Lower leg skin (tissue), 4 donors: Measurements from ENCODE around the gene FOXF1. TPM values are rescaled to one million over a fixed set of nuclear protein-coding genes. Genes with fewer than 3 reads are reported as not detected.

ENCODE experiments used
- DNase-seq, 2 donors: peaks; one replicate each; pipeline ENCODE4 v3.0.0-alpha.2; 2019; ENCODE audit warnings: low spot score in 2 of 2
- H3K4me3 ChIP-seq: fragments of 200-600 bp; sonication (generic); 2 replicates; pipeline ENCODE4 v1.5.1; 2017; ENCODE audit warnings: mild to moderate bottlenecking, low read depth; ENCODE audit not compliant: poor library complexity, severe bottlenecking
- POLR2A ChIP-seq, 2 donors: fragments of 450-650 bp; IDR thresholded peaks; one replicate each; pipeline ENCODE4 v1.6.1; 2016 to 2017; ENCODE audit warnings: antibody characterized with exemption in 2 of 2, mild to moderate bottlenecking in 1 of 2, moderate library complexity in 1 of 2
- WGBS, 2 donors: methylation state at CpG; one replicate each; pipeline ENCODE4 v1.1.5; 2018; 5-methylcytosine and 5-hydroxymethylcytosine counted together
- intact Hi-C: fragments of 100-400 bp; cut with DNase I; formaldehyde crosslinking; loops from one replicate; pipeline ENCODE4 v1.15.0; 2023; ENCODE audit warnings: low total_unique reads
- total RNA-seq, 4 donors: library from RNA; depleted of rRNA; stranded (reverse); fragments of >200 nt; gene quantifications; one replicate each; pipeline ENCODE4 v1.1.0, GENCODE V29; 2016
- TF ChIP-seq, protein P1 (sequence below), 3 donors: fragments of 450-650 bp; IDR thresholded peaks; one replicate each; pipeline ENCODE4 v1.5.1; 2016; ENCODE audit warnings: antibody characterized with exemption in 3 of 3, mild to moderate bottlenecking in 3 of 3, moderate library complexity in 2 of 3

Gene FOXF1
- total RNA-seq, 4 donors from 2014 or later = 0.10 to 0.45 TPM; not detected in 2

DNA sequence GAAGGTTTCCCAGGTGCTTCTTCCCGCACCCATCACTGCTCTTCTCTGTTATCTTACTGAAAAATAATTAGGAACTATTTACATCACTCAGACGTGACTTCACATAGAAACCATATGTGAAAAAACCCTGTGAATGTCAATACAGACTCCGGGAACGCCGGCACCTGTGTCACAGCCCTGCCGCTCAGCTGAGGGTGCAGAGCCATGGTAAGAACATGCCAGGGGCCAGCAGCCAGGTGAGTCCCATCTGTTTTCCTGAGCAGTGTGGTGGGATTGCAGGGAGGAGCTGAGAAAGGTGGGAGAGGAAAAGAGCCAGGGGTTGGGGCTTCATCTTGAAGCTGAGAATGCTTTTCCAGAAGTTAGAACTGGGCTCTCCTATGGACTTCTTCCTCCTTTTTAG is 13.7 kb downstream of the FOXF1 start:
- H3K4me3 ChIP-seq = no peak overlapping the region
- DNase-seq = no peak
- WGBS, 2 donors = 55 to 59% methylated on average over 6 of the region's 6 CpGs
- TF ChIP-seq POLR2A (IDR thresholded peaks at IDR 0.05) = no peak
- TF ChIP-seq, protein P1, sequence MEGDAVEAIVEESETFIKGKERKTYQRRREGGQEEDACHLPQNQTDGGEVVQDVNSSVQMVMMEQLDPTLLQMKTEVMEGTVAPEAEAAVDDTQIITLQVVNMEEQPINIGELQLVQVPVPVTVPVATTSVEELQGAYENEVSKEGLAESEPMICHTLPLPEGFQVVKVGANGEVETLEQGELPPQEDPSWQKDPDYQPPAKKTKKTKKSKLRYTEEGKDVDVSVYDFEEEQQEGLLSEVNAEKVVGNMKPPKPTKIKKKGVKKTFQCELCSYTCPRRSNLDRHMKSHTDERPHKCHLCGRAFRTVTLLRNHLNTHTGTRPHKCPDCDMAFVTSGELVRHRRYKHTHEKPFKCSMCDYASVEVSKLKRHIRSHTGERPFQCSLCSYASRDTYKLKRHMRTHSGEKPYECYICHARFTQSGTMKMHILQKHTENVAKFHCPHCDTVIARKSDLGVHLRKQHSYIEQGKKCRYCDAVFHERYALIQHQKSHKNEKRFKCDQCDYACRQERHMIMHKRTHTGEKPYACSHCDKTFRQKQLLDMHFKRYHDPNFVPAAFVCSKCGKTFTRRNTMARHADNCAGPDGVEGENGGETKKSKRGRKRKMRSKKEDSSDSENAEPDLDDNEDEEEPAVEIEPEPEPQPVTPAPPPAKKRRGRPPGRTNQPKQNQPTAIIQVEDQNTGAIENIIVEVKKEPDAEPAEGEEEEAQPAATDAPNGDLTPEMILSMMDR (IDR thresholded peaks at IDR 0.05) = no peak
- intact Hi-C loops = no loop called here

DNA sequence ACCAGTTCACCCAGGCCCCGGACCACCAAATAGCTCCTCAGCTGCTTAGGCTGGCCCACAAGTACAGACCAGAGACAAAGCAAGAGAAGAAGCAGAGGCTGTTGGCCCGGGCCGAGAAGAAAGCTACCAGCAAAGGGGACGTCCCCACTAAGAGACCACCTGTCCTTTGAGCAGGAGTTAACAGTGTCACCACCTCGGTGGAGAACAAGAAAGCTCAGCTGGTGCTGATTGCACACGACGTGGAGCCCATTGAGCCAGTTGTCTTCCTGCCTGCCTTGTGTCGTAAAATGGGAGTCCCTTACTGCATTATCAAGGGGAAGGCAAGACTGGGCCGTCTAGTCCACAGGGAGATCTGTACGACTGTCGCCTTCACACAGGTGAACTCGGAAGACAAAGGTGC is 15.4 kb downstream of the FOXF1 start:
- DNase-seq = no peak
- no peak overlapping the region for H3K4me3 ChIP-seq
- intact Hi-C loops = no loop called here
- no peak for TF ChIP-seq POLR2A (IDR thresholded peaks at IDR 0.05)
- TF ChIP-seq, protein P1 (IDR thresholded peaks at IDR 0.05) = no peak
- WGBS, 2 donors = 63 to 67% methylated on average over 12 of the region's 12 CpGs

DNA sequence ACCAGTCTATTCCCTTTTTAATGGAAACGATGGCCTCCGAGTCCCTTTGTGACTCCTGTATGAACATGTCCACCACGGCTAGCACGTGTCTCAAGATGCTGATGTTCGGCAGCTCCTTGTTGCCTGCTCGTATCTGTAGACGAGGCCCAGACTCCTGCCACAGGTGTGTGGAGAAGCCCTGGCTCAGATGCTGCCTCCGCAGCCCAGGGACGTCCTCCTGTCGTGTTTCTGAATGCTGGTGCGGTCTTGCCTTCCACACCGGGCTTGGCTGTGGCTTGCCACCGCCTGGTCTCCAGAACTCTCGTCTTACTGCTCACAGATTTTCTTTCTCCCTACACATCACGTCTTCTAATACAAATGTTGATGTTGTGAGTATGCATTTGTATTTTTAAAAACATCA is 17.0 kb downstream of the FOXF1 start:
- intact Hi-C loops = no loop called here
- no peak for DNase-seq
- 77 to 88% methylated on average over 15 of the region's 15 CpGs for WGBS, 2 donors
- no peak overlapping the region for H3K4me3 ChIP-seq
- TF ChIP-seq POLR2A (IDR thresholded peaks at IDR 0.05) = no peak
- TF ChIP-seq, protein P1 (IDR thresholded peaks at IDR 0.05) = no peak

DNA sequence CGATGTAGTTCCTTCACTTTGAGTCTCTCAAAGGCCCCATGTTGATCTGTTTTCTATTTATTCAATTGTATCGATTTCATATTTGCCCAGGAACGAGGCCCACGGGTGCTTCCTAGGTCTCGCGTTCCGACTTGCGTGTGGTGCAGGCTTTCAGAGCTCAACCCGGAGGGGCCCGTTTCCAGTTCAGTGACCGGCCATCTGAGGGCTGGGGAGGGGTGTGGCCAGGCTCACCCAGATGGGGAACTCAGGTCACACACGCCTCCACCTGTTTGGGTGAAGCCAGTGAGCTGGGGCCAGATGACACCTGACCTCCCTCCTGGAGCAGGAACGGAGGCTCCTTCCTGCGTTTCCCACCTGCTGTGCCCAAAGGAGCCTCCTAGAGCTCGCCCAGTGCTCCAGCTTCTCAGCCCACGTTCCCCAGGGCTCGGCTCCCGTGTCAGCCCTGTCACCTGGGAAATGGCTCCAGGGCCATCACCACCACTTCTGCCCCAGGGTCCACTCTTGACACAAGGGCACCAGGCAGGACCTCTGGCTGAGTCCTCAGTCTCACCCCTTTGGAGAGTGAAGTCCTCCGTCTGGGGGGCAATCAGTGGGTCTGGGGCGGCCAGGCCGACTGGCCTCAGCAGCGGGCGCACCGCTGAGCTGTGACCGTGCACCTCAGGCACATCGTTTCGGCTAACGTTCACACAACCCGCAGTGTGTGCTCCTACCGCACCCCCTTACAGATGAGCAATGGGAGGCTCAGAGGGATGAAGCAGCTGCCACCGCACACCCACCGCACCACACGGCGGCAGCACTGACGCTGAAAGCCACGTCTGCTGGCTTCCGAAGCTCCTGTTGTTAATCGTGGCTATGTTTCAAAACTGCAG is 18.0 kb downstream of the FOXF1 start:
- intact Hi-C loops = no loop called here
- TF ChIP-seq POLR2A (IDR thresholded peaks at IDR 0.05) = no peak
- TF ChIP-seq, protein P1 (IDR thresholded peaks at IDR 0.05) = no peak
- no peak overlapping the region for H3K4me3 ChIP-seq
- WGBS, 2 donors = 92 to 93% methylated on average over 38 of the region's 38 CpGs
- DNase-seq = no peak

DNA sequence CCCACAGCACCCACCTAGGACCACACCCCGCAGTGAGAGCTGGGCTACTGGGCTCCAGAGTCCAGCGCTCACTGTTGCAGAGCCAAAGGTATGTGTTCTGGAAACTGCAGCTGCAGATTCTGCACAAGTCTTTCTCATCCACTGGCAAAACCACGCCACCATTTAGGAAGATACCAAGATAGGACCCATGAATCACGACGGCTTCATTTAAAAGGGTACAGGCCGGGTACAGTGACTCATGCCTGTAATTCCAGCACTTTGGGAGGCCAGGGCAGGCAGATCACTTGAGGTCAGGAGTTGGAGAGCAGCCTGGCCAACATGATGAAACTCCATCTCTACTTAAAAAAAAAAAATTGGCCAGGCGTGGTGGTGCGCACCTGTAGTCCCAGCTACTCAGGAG is 18.8 kb downstream of the FOXF1 start:
- TF ChIP-seq, protein P1 (IDR thresholded peaks at IDR 0.05) = no peak
- TF ChIP-seq POLR2A (IDR thresholded peaks at IDR 0.05) = no peak
- whole genome bisulfite sequencing, 2 donors = 82 to 93% methylated on average over 8 of the region's 8 CpGs
- DNase-seq = no peak
- intact Hi-C loops = no loop called here
- no peak overlapping the region for H3K4me3 ChIP-seq
